T-helper 1 cell (primary cell): ENCODE data around the gene PIGN.

Experiments
- DNase-seq, 5 donors: peaks; one replicate each; pipeline ENCODE4 v3.0.0-alpha.2; 2012 to 2020

The PIGN gene

DNA sequence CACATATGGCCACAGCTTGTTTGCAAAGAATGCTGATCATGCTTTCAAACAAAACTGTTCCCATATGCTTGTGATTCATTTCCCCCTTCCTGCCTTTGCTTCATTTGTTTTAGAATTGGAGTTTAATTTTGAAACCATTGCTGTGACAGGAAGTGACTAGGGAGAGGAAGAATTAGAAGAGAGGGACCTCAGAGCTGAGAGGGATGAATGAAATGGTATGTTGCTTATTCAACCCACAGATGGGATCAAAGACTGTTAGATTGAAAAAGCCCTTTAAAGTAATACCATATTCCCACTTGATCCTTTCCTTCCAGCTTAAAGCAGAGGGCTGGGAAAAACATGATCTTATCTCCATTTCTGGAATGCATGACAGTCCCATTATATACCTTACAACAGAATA, 187.9 kb downstream of the PIGN start:
- DNase-seq, result peak in 1 of 5 donors; percentile 30

DNA sequence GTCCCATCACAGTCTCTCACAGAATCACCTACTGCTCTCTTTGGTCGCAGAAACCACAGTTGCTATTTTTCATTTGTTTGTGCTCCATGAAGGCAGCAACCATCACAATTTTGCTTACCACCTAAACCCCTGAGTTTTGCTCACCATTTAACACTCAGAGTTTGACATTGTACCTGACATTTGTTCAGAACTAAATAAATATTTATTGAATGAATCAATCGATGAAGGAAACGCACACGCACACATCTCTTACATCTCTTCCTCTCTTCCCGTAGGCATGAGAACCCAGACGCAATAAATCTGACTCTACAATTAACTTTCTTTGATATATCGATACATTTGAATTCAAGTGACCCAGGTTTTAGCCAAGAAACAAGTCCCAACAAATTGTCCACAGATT, 188.5 kb downstream of the PIGN start:
- no peak for DNase-seq

DNA sequence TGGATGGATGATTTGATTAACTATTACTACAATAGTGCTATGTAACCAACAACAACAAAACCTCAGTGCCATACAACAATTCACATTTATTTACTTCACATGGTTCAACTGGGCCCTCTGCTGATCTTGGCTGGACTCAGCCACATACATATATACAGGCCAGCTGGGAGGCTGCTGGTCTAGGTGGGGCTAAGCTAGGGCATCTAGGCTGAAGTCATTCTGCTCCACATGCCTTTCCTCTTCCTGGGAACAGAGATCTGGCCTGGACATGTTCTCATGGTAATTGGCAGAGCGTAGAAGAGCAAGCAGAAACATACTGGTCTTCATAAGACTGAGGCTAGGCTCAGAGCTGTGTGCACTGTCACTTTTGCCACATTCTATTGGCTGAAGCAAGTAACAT, 191.2 kb downstream of the PIGN start:
- DNase-seq, result no peak

DNA sequence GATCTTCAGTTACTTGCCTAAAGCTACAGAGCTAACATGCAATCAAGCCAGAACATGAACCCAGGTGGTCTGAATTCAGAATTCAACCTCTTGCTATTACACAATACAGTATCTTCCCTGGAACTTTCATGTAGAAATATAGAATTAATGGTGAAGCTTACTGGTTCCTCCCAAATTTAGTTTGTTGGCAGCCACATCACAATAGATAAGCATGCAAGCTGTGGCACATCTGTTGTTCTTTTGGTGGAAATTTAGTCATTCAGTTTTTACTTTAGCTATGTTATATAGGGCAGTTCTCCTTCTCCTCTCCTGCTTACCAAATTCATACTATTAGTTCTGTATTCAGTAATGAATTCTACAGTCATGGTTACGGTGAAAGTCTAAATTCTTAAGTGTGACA, 193.0 kb downstream of the PIGN start:
- no peak for DNase-seq

DNA sequence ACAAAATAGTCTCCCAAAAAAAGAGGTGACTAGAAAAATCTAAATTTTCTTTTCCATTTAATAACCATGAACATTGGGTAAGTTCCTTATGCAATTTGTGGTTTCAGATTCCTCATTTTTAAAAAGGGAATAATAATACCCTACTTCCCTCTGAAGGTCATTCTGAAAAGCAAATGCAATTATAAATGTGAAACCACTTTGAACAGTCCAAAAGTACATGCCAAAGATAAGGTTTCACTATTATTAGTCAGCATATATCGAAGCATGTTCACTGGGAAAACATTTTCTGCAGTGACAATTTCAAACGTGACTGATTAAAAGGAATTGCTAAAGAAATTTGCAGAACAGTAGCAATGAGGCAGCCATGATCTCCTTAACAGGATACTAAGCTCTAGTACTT, 193.9 kb downstream of the PIGN start:
- no peak for DNase-seq

DNA sequence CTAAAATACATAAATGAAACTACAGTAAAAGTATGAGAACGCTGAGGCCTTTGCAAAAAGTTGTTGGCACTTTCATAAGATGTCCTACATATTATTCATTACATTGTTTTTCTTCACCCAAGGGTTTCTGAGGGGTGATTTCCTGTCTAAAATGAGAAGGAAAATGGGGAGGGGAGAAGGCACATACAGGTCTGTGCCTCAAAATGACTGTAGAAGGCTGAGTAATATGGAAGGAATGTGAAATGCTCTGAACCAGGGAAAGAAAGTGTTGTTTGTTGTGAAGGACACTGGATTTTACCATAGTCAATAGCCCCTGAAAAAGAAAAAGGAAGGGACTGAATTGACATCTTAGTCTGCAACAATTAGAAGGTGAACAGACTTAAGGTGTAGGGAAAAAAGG, 194.6 kb downstream of the PIGN start:
- DNase-seq, result no peak

DNA sequence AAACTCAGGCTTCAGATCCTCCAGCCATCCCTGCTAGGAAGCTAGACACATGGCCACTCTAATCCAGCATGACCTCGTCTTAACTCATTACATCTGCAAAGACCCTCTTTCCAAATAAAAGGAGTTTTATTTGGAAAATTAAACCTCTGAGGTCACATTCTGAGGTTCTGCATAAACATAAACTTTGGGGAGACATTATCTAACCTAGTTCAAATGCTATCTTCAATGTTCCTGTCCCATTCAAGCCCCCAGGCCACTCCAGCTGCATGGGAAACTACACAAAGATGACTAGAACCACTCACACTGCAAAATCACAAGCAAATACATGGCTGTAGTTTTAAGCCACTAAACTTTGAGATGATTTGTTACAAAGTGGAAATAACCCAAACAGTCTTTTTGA, 195.0 kb downstream of the PIGN start:
- DNase-seq, result no peak

DNA sequence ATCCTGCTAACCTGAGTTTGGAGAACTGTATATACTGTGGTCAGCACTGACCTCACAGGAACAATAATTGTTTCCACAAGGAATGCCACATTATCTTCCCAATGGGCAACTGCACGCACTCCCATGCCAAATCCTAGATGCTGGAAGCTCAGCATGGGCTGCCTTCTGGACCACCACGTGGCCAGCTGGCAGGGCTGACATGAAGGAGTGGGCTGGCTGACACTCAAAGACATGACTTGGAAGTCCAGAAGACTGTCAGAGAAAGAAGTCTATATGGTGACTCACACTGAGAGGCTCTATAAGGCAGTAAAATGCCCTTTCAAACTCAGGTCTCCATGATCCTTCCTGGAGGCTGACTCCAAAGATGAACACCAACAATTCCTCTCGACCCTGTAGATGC, 195.7 kb downstream of the PIGN start:
- DNase-seq, result no peak
